WI38 (cell line): Measurements from ENCODE around the gene RHOXF1.
A peak's percentile ranks its signal among the peaks of the same experiment; 100 is the strongest.
"Not testable (repeated sequence)": the region's sequence is repeated elsewhere in the genome, so short reads cannot be mapped to it uniquely, and the experiment has no call there.

Experiments
- H3K4me3 ChIP-seq: 2 replicates; pipeline ENCODE4 v1.5.1; 2011; ENCODE audit warnings: low read depth, mild to moderate bottlenecking, control low read depth, low read length
- CTCF ChIP-seq: IDR thresholded peaks from 2 replicates; pipeline ENCODE4 v1.5.1; 2012; ENCODE audit warnings: low read depth, mild to moderate bottlenecking, control low read depth, low read length

Gene RHOXF1

GRCh38 chrX:120090208-120090607 is 25.5 kb downstream of the RHOXF1 start:
- no peak overlapping the region for H3K4me3 ChIP-seq
- TF ChIP-seq CTCF, result no peak

GRCh38 chrX:120087289-120088017 is 28.3 kb downstream of the RHOXF1 start:
- no peak for TF ChIP-seq CTCF
- H3K4me3 ChIP-seq, result peak overlapping the region; percentile 43

DNA sequence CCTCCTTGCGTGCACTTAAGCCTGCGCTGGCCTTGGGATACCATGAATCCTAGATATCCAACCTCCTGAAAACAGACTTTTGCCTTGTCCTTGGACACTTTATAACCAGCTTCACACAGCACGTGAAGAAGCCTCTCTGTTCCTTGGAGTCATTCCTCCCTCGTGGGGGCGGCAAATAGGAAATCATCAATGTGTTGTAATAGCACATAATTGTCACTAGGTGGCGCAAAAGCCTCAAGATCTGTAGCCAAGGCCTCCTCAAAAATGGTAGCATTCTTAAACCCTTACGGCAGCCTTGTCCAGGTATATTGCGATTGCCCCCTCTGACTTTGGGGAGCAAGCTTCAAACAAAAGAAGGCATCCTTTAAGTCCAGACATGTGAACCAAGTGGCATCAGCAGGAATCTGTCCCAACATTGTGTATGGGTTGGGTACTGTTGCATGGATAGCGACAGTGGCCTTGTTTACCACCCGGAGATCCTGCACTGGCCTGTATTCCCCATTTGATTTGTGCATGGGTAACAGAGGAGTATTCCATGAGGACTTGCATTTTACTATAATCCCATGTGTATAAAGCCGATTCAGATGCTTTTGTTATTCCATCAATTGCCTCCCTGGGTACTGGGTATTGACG is 30.0 kb downstream of the RHOXF1 start:
- not testable (repeated sequence) for H3K4me3 ChIP-seq

- not testable (repeated sequence) for H3K4me3 ChIP-seq
Measured at GRCh38 chrX:120077590-120077989, 38.1 kb downstream of the RHOXF1 start, which contains the start of gene RHOXF2B. TSS of gene RHOXF2B (minus strand) at chrX:120077690. CDS start at chrX:120077552, 138 bp downstream.

DNA sequence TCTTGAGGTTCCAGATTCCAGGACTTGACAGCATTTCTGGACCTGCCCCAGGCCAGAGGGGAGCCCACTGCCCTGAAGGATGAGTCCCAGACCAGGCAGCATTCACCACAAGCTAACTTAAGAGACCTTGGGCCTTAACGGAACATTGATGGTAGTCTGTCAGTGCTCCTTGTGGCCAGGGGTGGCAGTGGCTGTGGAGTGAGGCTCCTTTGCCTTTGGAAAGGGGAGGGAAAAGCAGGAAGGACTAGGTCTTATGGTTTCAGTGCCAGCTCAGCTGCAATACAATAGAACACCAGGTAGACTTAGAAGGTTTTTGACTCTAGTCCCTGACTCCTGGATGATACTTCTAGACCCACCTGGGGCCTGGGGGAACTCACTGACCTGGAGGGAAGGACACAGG is 49.5 kb downstream of the RHOXF1 start:
- H3K4me3 ChIP-seq, result not testable (repeated sequence)
